HepG2 (cell line): ENCODE data around the gene SLC51B. TPM values are rescaled to one million over a fixed set of nuclear protein-coding genes. Genes with fewer than 3 reads are reported as not detected.

Experiments
- GATAD1 ChIP-seq: IDR thresholded peaks from 2 replicates; pipeline ENCODE4 v1.6.1; 2016; ENCODE audit warnings: missing genetic modification reagents, missing compliant biosample characterization
- GTF3A ChIP-seq: sonication (generic); formaldehyde crosslinking; conservative IDR thresholded peaks from 2 replicates; pipeline ENCODE4 v1.4.0; 2020; ENCODE audit warnings: mild to moderate bottlenecking, missing genetic modification reagents
- HNF4G ChIP-seq, 2 experiments: sonication (generic) in 1 of 2; formaldehyde crosslinking in 1 of 2; IDR thresholded peaks; 2 replicates each; pipeline versions ENCODE4 v1.4.0 to v1.6.1; 2011 to 2020; ENCODE audit warnings: borderline replicate concordance in 2 of 2, low read depth in 2 of 2, mild to moderate bottlenecking in 2 of 2, low read length in 1 of 2, missing genetic modification reagents in 1 of 2, moderate library complexity in 1 of 2
- HOXD1 ChIP-seq: sonication (generic); formaldehyde crosslinking; IDR thresholded peaks from 2 replicates; pipeline ENCODE4 v1.5.0; 2020; ENCODE audit warnings: missing genetic modification reagents
- SMC3 ChIP-seq: IDR thresholded peaks from 2 replicates; pipeline ENCODE4 v1.6.1; 2011; ENCODE audit warnings: low read length, improper control_type of control experiment
- TSC22D2 ChIP-seq: sonication (generic); formaldehyde crosslinking; IDR thresholded peaks from 2 replicates; pipeline ENCODE4 v1.5.1; 2020; ENCODE audit warnings: missing genetic modification reagents, mild to moderate bottlenecking, borderline replicate concordance
- ZNF747 ChIP-seq: sonication (generic); formaldehyde crosslinking; IDR thresholded peaks from 2 replicates; pipeline ENCODE4 v1.8.1; 2023; ENCODE audit warnings: missing genetic modification reagents, mild to moderate bottlenecking, borderline replicate concordance
- polyA plus RNA-seq, 8 experiments: library from polyadenylated mRNA; depleted of rRNA in 3 of 8; stranded (reverse) in 7 of 8; unstranded in 1 of 8; fragments of >200 nt; fragmentation: Illumina TruSeq in 4 of 8; extraction: Trizol in 4 of 8; gene quantifications; 2 replicates each; pipeline versions ENCODE4 v1.2.1 to v1.2.3, GENCODE V29; 2011 to 2016; ENCODE audit warnings: low read depth in 4 of 8, missing spikeins in 1 of 8, mixed read lengths in 1 of 8; ENCODE audit not compliant: insufficient read depth in 1 of 8
- total RNA-seq, 5 experiments: library from RNA; depleted of rRNA; stranded (reverse); fragments of >200 nt; fragmentation: Illumina TruSeq; extraction: Trizol; gene quantifications; 2 replicates each; pipeline ENCODE4 v1.2.3, GENCODE V29; 2016; ENCODE audit warnings: low read depth in 1 of 5
- TF ChIP-seq, protein P1 (sequence below): sonication (generic); formaldehyde crosslinking; IDR thresholded peaks from 2 replicates; pipeline ENCODE4 v1.5.1; 2020; ENCODE audit warnings: mild to moderate bottlenecking, missing genetic modification reagents, borderline replicate concordance
- TF ChIP-seq, protein P2 (sequence below): IDR thresholded peaks from 2 replicates; pipeline ENCODE4 v1.6.1; 2016; ENCODE audit warnings: missing compliant biosample characterization, missing genetic modification reagents, borderline replicate concordance
- TF ChIP-seq, protein P3 (sequence below): sonication (generic); formaldehyde crosslinking; IDR thresholded peaks from 2 replicates; pipeline ENCODE4 v1.4.0; 2020; ENCODE audit warnings: missing genetic modification reagents
- TF ChIP-seq, protein P4 (sequence below), 2 experiments: IDR thresholded peaks; 2 replicates each; pipeline ENCODE4 v1.6.1; 2011 to 2012; ENCODE audit warnings: low read length in 2 of 2, borderline replicate concordance in 1 of 2, low read depth in 1 of 2, mild to moderate bottlenecking in 1 of 2, moderate library complexity in 1 of 2
- TF ChIP-seq, protein P5 (sequence below): sonication (generic); formaldehyde crosslinking; IDR thresholded peaks from 2 replicates; pipeline ENCODE4 v1.4.0; 2020; ENCODE audit warnings: missing genetic modification reagents, borderline replicate concordance

Gene SLC51B
- total and polyA plus RNA-seq, 2 of the 13 experiments (the other 11 are each of a cell fraction or from before 2014, with no cell fraction given), result 14.9 to 17.1 TPM

DNA sequence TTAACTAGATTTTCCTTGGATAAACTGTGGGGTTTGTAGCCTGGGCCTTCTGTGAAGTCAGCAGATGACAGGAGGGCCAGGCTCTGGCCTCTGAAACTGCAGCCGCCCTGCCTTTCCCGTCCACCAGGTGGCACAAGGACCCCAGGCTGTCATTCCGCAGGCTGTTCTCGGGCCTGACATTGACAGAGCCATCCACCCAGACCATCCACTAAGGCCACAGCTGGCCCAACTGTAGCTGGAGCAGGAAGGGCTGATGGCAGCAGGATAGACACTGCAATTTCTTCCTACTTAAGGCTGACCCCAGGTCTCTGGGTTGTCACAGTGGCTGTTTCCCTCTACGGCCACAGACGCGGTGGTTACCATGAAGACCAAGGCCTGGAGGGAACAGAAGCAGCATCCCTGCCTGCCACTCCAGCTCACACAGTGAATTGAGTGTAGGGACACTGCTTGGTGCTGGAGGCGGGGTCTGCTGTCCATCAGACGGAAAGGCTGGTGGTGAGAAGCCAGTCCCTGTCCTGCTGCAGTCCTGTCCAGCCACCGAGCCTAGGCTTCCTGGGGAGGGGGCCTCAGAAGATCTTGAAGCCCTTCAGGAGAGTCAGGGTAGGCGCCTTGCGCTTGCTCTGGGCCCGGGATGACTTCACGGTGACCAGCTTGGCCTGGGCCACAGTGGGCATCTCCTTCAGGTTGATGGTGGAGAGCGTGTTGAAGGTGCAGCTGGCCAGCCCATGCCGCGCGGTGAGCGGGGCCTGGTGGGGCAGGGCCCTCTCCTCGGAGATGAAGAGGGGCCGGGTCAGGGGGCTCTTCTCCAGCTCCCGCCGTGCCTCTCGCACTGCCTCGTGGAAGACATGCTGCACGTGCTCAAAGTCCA, 9.4 kb downstream of the SLC51B start (continued):
- TF ChIP-seq, protein P1, sequence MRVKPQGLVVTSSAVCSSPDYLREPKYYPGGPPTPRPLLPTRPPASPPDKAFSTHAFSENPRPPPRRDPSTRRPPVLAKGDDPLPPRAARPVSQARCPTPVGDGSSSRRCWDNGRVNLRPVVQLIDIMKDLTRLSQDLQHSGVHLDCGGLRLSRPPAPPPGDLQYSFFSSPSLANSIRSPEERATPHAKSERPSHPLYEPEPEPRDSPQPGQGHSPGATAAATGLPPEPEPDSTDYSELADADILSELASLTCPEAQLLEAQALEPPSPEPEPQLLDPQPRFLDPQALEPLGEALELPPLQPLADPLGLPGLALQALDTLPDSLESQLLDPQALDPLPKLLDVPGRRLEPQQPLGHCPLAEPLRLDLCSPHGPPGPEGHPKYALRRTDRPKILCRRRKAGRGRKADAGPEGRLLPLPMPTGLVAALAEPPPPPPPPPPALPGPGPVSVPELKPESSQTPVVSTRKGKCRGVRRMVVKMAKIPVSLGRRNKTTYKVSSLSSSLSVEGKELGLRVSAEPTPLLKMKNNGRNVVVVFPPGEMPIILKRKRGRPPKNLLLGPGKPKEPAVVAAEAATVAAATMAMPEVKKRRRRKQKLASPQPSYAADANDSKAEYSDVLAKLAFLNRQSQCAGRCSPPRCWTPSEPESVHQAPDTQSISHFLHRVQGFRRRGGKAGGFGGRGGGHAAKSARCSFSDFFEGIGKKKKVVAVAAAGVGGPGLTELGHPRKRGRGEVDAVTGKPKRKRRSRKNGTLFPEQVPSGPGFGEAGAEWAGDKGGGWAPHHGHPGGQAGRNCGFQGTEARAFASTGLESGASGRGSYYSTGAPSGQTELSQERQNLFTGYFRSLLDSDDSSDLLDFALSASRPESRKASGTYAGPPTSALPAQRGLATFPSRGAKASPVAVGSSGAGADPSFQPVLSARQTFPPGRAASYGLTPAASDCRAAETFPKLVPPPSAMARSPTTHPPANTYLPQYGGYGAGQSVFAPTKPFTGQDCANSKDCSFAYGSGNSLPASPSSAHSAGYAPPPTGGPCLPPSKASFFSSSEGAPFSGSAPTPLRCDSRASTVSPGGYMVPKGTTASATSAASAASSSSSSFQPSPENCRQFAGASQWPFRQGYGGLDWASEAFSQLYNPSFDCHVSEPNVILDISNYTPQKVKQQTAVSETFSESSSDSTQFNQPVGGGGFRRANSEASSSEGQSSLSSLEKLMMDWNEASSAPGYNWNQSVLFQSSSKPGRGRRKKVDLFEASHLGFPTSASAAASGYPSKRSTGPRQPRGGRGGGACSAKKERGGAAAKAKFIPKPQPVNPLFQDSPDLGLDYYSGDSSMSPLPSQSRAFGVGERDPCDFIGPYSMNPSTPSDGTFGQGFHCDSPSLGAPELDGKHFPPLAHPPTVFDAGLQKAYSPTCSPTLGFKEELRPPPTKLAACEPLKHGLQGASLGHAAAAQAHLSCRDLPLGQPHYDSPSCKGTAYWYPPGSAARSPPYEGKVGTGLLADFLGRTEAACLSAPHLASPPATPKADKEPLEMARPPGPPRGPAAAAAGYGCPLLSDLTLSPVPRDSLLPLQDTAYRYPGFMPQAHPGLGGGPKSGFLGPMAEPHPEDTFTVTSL (CRISPR knock-in tag), result no peak
- TF ChIP-seq, protein P2, sequence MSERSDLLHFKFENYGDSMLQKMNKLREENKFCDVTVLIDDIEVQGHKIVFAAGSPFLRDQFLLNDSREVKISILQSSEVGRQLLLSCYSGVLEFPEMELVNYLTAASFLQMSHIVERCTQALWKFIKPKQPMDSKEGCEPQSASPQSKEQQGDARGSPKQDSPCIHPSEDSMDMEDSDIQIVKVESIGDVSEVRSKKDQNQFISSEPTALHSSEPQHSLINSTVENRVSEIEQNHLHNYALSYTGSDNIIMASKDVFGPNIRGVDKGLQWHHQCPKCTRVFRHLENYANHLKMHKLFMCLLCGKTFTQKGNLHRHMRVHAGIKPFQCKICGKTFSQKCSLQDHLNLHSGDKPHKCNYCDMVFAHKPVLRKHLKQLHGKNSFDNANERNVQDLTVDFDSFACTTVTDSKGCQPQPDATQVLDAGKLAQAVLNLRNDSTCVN, result peak; percentile 20; the same call in 1 of the 2 replicates
- TF ChIP-seq, protein P3, sequence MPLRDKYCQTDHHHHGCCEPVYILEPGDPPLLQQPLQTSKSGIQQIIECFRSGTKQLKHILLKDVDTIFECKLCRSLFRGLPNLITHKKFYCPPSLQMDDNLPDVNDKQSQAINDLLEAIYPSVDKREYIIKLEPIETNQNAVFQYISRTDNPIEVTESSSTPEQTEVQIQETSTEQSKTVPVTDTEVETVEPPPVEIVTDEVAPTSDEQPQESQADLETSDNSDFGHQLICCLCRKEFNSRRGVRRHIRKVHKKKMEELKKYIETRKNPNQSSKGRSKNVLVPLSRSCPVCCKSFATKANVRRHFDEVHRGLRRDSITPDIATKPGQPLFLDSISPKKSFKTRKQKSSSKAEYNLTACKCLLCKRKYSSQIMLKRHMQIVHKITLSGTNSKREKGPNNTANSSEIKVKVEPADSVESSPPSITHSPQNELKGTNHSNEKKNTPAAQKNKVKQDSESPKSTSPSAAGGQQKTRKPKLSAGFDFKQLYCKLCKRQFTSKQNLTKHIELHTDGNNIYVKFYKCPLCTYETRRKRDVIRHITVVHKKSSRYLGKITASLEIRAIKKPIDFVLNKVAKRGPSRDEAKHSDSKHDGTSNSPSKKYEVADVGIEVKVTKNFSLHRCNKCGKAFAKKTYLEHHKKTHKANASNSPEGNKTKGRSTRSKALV (CRISPR knock-in tag), result no peak
- TF ChIP-seq TSC22D2 (CRISPR knock-in tag), result peak; percentile 68; the same call in 1 of the 2 replicates
- peak; percentile 98 for TF ChIP-seq SMC3
- TF ChIP-seq HOXD1 (CRISPR knock-in tag), result no peak
- no peak for TF ChIP-seq ZNF747 (CRISPR knock-in tag)
- TF ChIP-seq, protein P4, sequence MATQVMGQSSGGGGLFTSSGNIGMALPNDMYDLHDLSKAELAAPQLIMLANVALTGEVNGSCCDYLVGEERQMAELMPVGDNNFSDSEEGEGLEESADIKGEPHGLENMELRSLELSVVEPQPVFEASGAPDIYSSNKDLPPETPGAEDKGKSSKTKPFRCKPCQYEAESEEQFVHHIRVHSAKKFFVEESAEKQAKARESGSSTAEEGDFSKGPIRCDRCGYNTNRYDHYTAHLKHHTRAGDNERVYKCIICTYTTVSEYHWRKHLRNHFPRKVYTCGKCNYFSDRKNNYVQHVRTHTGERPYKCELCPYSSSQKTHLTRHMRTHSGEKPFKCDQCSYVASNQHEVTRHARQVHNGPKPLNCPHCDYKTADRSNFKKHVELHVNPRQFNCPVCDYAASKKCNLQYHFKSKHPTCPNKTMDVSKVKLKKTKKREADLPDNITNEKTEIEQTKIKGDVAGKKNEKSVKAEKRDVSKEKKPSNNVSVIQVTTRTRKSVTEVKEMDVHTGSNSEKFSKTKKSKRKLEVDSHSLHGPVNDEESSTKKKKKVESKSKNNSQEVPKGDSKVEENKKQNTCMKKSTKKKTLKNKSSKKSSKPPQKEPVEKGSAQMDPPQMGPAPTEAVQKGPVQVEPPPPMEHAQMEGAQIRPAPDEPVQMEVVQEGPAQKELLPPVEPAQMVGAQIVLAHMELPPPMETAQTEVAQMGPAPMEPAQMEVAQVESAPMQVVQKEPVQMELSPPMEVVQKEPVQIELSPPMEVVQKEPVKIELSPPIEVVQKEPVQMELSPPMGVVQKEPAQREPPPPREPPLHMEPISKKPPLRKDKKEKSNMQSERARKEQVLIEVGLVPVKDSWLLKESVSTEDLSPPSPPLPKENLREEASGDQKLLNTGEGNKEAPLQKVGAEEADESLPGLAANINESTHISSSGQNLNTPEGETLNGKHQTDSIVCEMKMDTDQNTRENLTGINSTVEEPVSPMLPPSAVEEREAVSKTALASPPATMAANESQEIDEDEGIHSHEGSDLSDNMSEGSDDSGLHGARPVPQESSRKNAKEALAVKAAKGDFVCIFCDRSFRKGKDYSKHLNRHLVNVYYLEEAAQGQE (IDR thresholded peaks at IDR 0.05; ENCODE audit: borderline replicate concordance in 1 of 2, low read depth in 1 of 2, low read length in 2 of 2), result no peak
- TF ChIP-seq HNF4G (IDR thresholded peaks at IDR 0.05; ENCODE audit: borderline replicate concordance, low read depth, low read length), result no peak
- no peak for TF ChIP-seq HNF4G (CRISPR knock-in tag; IDR thresholded peaks at IDR 0.05; ENCODE audit: borderline replicate concordance, low read depth)
- TF ChIP-seq, protein P5, sequence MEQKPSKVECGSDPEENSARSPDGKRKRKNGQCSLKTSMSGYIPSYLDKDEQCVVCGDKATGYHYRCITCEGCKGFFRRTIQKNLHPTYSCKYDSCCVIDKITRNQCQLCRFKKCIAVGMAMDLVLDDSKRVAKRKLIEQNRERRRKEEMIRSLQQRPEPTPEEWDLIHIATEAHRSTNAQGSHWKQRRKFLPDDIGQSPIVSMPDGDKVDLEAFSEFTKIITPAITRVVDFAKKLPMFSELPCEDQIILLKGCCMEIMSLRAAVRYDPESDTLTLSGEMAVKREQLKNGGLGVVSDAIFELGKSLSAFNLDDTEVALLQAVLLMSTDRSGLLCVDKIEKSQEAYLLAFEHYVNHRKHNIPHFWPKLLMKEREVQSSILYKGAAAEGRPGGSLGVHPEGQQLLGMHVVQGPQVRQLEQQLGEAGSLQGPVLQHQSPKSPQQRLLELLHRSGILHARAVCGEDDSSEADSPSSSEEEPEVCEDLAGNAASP (CRISPR knock-in tag), result peak; percentile 50; the same call in 1 of the 2 replicates
- peak; percentile 67 for TF ChIP-seq GATAD1 (CRISPR knock-in tag)
- 0 out of 2 replicates have a peak, but pooled peaks have one; percentile 69 for TF ChIP-seq GTF3A
